HL-60 (cell line): ENCODE data around the gene SLC25A47.

Experiments used
- GABPA ChIP-seq: IDR thresholded peaks from 2 replicates; pipeline ENCODE4 v1.6.1; 2012; ENCODE audit warnings: low read depth
- POLR2AphosphoS5 ChIP-seq: IDR thresholded peaks from 2 replicates; pipeline ENCODE4 v1.6.1; 2012; ENCODE audit warnings: low read depth
- SPI1 ChIP-seq: IDR thresholded peaks from 2 replicates; pipeline ENCODE4 v1.6.1; 2012; ENCODE audit warnings: low read depth, mild to moderate bottlenecking, borderline replicate concordance
- TF ChIP-seq, protein P1 (sequence below): IDR thresholded peaks from one replicate; pipeline ENCODE4 v1.5.1; 2011; ENCODE audit warnings: low read length, control low read depth, inconsistent platforms; ENCODE audit not compliant: insufficient read depth
- TF ChIP-seq, protein P2 (sequence below): IDR thresholded peaks from 2 replicates; pipeline ENCODE4 v1.6.1; 2012; ENCODE audit warnings: low read depth; ENCODE audit not compliant: insufficient replicate concordance

DNA sequence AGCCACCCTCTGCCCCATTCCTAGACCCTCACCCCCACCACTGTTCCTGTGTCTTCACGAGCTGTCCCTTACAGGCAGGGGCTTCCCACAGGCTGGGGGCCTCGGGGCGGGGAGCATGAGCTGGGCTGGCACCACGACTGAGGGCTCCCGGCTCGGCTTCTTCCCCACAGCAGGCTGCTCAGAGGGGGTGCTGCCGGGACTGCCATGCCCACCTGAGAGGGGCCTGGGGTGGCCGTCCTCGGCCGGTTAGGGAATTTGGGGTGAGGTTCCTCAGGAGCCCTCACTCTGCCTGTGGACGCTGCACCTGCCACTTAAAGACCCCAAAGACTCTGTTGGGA lies 6.8 kb downstream of the SLC25A47 start:
- TF ChIP-seq, protein P1, sequence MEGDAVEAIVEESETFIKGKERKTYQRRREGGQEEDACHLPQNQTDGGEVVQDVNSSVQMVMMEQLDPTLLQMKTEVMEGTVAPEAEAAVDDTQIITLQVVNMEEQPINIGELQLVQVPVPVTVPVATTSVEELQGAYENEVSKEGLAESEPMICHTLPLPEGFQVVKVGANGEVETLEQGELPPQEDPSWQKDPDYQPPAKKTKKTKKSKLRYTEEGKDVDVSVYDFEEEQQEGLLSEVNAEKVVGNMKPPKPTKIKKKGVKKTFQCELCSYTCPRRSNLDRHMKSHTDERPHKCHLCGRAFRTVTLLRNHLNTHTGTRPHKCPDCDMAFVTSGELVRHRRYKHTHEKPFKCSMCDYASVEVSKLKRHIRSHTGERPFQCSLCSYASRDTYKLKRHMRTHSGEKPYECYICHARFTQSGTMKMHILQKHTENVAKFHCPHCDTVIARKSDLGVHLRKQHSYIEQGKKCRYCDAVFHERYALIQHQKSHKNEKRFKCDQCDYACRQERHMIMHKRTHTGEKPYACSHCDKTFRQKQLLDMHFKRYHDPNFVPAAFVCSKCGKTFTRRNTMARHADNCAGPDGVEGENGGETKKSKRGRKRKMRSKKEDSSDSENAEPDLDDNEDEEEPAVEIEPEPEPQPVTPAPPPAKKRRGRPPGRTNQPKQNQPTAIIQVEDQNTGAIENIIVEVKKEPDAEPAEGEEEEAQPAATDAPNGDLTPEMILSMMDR, result no peak
- no peak for TF ChIP-seq POLR2AphosphoS5
- TF ChIP-seq, protein P2, sequence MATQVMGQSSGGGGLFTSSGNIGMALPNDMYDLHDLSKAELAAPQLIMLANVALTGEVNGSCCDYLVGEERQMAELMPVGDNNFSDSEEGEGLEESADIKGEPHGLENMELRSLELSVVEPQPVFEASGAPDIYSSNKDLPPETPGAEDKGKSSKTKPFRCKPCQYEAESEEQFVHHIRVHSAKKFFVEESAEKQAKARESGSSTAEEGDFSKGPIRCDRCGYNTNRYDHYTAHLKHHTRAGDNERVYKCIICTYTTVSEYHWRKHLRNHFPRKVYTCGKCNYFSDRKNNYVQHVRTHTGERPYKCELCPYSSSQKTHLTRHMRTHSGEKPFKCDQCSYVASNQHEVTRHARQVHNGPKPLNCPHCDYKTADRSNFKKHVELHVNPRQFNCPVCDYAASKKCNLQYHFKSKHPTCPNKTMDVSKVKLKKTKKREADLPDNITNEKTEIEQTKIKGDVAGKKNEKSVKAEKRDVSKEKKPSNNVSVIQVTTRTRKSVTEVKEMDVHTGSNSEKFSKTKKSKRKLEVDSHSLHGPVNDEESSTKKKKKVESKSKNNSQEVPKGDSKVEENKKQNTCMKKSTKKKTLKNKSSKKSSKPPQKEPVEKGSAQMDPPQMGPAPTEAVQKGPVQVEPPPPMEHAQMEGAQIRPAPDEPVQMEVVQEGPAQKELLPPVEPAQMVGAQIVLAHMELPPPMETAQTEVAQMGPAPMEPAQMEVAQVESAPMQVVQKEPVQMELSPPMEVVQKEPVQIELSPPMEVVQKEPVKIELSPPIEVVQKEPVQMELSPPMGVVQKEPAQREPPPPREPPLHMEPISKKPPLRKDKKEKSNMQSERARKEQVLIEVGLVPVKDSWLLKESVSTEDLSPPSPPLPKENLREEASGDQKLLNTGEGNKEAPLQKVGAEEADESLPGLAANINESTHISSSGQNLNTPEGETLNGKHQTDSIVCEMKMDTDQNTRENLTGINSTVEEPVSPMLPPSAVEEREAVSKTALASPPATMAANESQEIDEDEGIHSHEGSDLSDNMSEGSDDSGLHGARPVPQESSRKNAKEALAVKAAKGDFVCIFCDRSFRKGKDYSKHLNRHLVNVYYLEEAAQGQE, result no peak
- no peak for TF ChIP-seq GABPA
- no peak for TF ChIP-seq SPI1
